Panc1 (cell line): ENCODE results near the gene SMAGP. TPM values are rescaled to one million over a fixed set of nuclear protein-coding genes. Genes with fewer than 3 reads are reported as not detected.
A peak's percentile ranks its signal among the peaks of the same experiment; 100 is the strongest.

Experiments
- ATAC-seq: fragments of 200-7000 bp; cut with Tn5 transposase; 2 replicates; pipeline ENCODE4 v1.9.1; 2020; ENCODE audit warnings: mild to moderate bottlenecking, moderate library complexity
- BruUV-seq: library from RNA; stranded (reverse); fragments of 400-500 nt; replicated peaks from 2 replicates; lab custom pipeline; 2021; lab: Mats Ljungman, UMichigan
- CTCF ChIA-PET: fragments of 300-600 bp; sonication (Branson Sonifier 250); formaldehyde crosslinking; loops from one replicate; lab custom pipeline; 2022; ENCODE audit warnings: antibody characterized with exemption; lab: Charles Lee
- POLR2A ChIA-PET: fragments of 300-600 bp; sonication (Branson Sonifier 250); formaldehyde crosslinking; loops from one replicate; lab custom pipeline; 2022; ENCODE audit warnings: antibody characterized with exemption; lab: Charles Lee
- DNase-seq: peaks from one replicate; pipeline ENCODE4 v3.0.0-alpha.2; 2010; ENCODE audit warnings: low read depth, low spot score
- H3K27ac ChIP-seq: 2 replicates; pipeline ENCODE4 v1.5.1; 2011; ENCODE audit warnings: mild to moderate bottlenecking, low read length, inconsistent platforms
- H3K27me3 ChIP-seq: fragments of 200-500 bp; sonication (Bioruptor generic); 2 replicates; pipeline ENCODE4 v1.6.0; 2014; ENCODE audit warnings: low read length, inconsistent platforms; ENCODE audit not compliant: control insufficient read depth, insufficient read depth
- H3K36me3 ChIP-seq: fragments of 200-500 bp; sonication (Bioruptor generic); 2 replicates; pipeline ENCODE4 v1.5.1; 2014; ENCODE audit warnings: inconsistent platforms, mild to moderate bottlenecking, low read length, moderate library complexity; ENCODE audit not compliant: control insufficient read depth, insufficient read depth
- H3K4me1 ChIP-seq: 2 replicates; pipeline ENCODE4 v1.5.1; 2011; ENCODE audit warnings: inconsistent platforms, mild to moderate bottlenecking, low read length, moderate library complexity; ENCODE audit not compliant: control insufficient read depth, insufficient read depth
- H3K4me3 ChIP-seq, 2 experiments: 2 replicates each; pipeline ENCODE4 v1.5.1; 2011 to 2012; ENCODE audit warnings: low read depth in 2 of 2, low read length in 2 of 2, mild to moderate bottlenecking in 2 of 2, inconsistent platforms in 1 of 2, moderate library complexity in 1 of 2
- H3K9me3 ChIP-seq: fragments of 200-500 bp; sonication (Bioruptor generic); 2 replicates; pipeline ENCODE4 v1.5.1; 2014; ENCODE audit warnings: low read depth, mild to moderate bottlenecking, inconsistent platforms, low read length, moderate library complexity; ENCODE audit not compliant: control insufficient read depth, insufficient read depth
- CTCF ChIP-seq: fragments of 450-650 bp; IDR thresholded peaks from 2 replicates; pipeline ENCODE4 v1.5.1; 2017; ENCODE audit warnings: mild to moderate bottlenecking
- POLR2AphosphoS5 ChIP-seq: IDR thresholded peaks from 2 replicates; pipeline ENCODE4 v1.6.1; 2012; ENCODE audit warnings: mild to moderate bottlenecking, low read depth, low read length, moderate library complexity
- REST ChIP-seq, 2 experiments: IDR thresholded peaks; 2 replicates each; pipeline ENCODE4 v1.6.1; 2011 to 2012; ENCODE audit warnings: low read depth in 2 of 2, control low read depth in 1 of 2, low read length in 1 of 2, mild to moderate bottlenecking in 1 of 2, moderate library complexity in 1 of 2; ENCODE audit not compliant: insufficient read depth in 1 of 2
- SIN3A ChIP-seq: IDR thresholded peaks from 2 replicates; pipeline ENCODE4 v1.6.1; 2012; ENCODE audit warnings: low read depth, mild to moderate bottlenecking, low read length, moderate library complexity, borderline replicate concordance; ENCODE audit not compliant: insufficient read depth
- TCF7L2 ChIP-seq: IDR thresholded peaks from 2 replicates; pipeline ENCODE4 v1.6.1; 2011; ENCODE audit warnings: mild to moderate bottlenecking, low read depth, low read length, inconsistent platforms
- in situ Hi-C: cut with HindIII; loops from 2 replicates; pipeline ENCODE4 v1.10.0; 2016; ENCODE audit warnings: low sequenced_read_pairs, low pct_unique_long_range_greater_than_20kb
- intact Hi-C: fragments of 100-400 bp; cut with micrococcal nuclease; formaldehyde crosslinking; loops from one replicate; pipeline ENCODE4 v1.10.0; 2022; ENCODE audit not compliant: unreplicated experiment
- total RNA-seq: library from RNA; stranded (reverse); gene quantifications from one replicate; pipeline ENCODE4 v1.2.1, GENCODE V29; 2021; ENCODE audit not compliant: unreplicated experiment

Gene SMAGP
- total RNA-seq, 1 experiment from 2014 or later = 2.4 TPM

GRCh38 chr12:51214895-51215294, 55.3 kb downstream of the SMAGP start:
- intact Hi-C loops = loop anchor here (5.0 kb wide), 1 partner anchor 133 kb away; the partner anchor contains the start of gene CSRNP2
- CTCF ChIA-PET = no interaction called here
- BruUV-seq = no TSS peak

GRCh38 chr12:51210690-51211395, 59.4 kb downstream of the SMAGP start:
- DNase-seq (no peak), ATAC-seq (0 out of 2 replicates have a peak, but pooled peaks have one; percentile 33)
- Histone ChIP-seq H3K4me3 (no peak overlapping the region), H3K27me3 (no peaks in the 10 kb centered on the region), H3K9me3 (no peaks in the 10 kb centered on the region), H3K4me1 (no peaks in the 10 kb centered on the region), H3K36me3 (no peaks in the 10 kb centered on the region), H3K27ac (no peak overlapping the region)
- intact Hi-C loops (no loop called here), in situ Hi-C loops (no loop called here)
- POLR2A ChIA-PET = no interaction called here
- CTCF ChIA-PET = no interaction called here
- no TSS peak for BruUV-seq
- TF ChIP-seq TCF7L2 = no peak

More at GRCh38 chr12:51214895-51215294, 55.3 kb downstream of the SMAGP start:
- Histone ChIP-seq H3K4me3 (no peak overlapping the region), H3K4me1 (peaks cover 11% of the 10 kb centered on the region), H3K27me3 (no peaks in the 10 kb centered on the region), H3K27ac (no peak overlapping the region), H3K36me3 (no peaks in the 10 kb centered on the region), H3K9me3 (no peaks in the 10 kb centered on the region)
- POLR2A ChIA-PET = interaction anchor here (0.6 kb wide), 1 partner anchor 747 kb away, joined by 4 read pairs; no protein-coding TSS in a partner anchor
- DNase-seq = no peak
- no peak for ATAC-seq
- in situ Hi-C loops = no loop called here
- TF ChIP-seq REST (IDR thresholded peaks at IDR 0.05; ENCODE audit: insufficient read depth in 1 of 2, low read depth in 2 of 2, low read length in 1 of 2) (no peak), SIN3A (no peak), CTCF (no peak), TCF7L2 (no peak), POLR2AphosphoS5 (no peak)

- BruUV-seq = TSS peak; percentile 53
- no peaks in the 10 kb centered on the region for H3K27me3 ChIP-seq
- no peak overlapping the region for H3K27ac ChIP-seq
- in situ Hi-C loops (no loop called here), intact Hi-C loops (no loop called here)
- DNase-seq (no peak), ATAC-seq (no peak)
- H3K4me3 ChIP-seq = no peak overlapping the region
- CTCF ChIA-PET = no interaction called here
- POLR2A ChIA-PET = no interaction called here
- no peak for TF ChIP-seq TCF7L2
- TF ChIP-seq SIN3A = no peak
- no peak for TF ChIP-seq POLR2AphosphoS5
- TF ChIP-seq CTCF = no peak
- TF ChIP-seq REST (IDR thresholded peaks at IDR 0.05; ENCODE audit: insufficient read depth in 1 of 2, low read depth in 2 of 2, low read length in 1 of 2) = no peak
- no peaks in the 10 kb centered on the region for H3K4me1 ChIP-seq
- H3K9me3 ChIP-seq = no peaks in the 10 kb centered on the region
- H3K36me3 ChIP-seq = no peaks in the 10 kb centered on the region
Measured at GRCh38 chr12:51209259-51209658, 61.0 kb downstream of the SMAGP start.
